ENCODE data around the gene SLC29A3.

The SLC29A3 gene

DNA sequence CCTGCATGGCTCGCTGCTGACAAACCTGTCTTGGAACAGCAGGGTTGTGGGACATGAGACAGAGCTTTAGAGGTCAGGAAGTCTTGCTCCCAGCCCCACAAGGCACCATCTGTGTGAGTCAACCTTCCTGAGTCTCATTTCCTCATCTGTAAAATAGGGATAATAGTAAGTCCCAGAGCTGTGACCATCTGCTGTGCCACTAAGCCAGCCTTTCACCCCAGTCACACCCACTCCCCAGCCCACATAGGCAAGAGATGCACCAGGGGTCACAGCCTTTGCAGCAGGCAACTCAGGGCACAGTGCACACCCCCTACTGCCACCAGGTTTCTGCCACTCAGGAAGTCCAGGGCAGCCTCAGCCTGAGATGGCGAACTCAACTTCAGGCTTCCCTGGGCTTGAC, 48.2 kb downstream of the SLC29A3 start:
- TF ChIP-seq, protein P1, sequence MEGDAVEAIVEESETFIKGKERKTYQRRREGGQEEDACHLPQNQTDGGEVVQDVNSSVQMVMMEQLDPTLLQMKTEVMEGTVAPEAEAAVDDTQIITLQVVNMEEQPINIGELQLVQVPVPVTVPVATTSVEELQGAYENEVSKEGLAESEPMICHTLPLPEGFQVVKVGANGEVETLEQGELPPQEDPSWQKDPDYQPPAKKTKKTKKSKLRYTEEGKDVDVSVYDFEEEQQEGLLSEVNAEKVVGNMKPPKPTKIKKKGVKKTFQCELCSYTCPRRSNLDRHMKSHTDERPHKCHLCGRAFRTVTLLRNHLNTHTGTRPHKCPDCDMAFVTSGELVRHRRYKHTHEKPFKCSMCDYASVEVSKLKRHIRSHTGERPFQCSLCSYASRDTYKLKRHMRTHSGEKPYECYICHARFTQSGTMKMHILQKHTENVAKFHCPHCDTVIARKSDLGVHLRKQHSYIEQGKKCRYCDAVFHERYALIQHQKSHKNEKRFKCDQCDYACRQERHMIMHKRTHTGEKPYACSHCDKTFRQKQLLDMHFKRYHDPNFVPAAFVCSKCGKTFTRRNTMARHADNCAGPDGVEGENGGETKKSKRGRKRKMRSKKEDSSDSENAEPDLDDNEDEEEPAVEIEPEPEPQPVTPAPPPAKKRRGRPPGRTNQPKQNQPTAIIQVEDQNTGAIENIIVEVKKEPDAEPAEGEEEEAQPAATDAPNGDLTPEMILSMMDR (IDR thresholded peaks at IDR 0.05; ENCODE audit: extremely low read depth, missing control alignments): no peak
- no peak for DNase-seq (ENCODE audit: low spot score)

DNA sequence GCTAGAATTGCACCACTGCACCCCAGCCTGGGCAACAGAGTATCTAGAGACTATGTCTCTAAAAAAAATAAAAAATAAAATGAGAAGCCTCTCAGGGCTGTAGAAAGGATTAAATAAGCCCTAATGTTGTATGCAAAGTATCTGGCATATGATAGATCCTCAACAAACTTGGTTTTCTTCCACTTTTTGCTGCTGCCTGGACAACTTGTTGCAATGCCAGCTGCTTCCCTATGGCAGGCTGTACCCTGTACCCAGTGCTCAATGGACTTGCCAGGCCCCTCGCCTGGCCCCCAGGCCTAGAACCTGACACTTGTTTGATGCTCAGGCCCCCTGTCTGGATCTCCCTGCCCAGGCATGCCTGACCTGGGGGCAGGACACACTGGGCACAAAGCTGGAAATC, 49.1 kb downstream of the SLC29A3 start:
- TF ChIP-seq, protein P1 (IDR thresholded peaks at IDR 0.05; ENCODE audit: extremely low read depth, missing control alignments): no peak
- DNase-seq (ENCODE audit: low spot score): no peak

GRCh38 chr10:71368643-71369042, 49.6 kb downstream of the SLC29A3 start:
- DNase-seq (ENCODE audit: low spot score): no peak
- TF ChIP-seq, protein P1 (IDR thresholded peaks at IDR 0.05; ENCODE audit: extremely low read depth, missing control alignments): no peak

DNA sequence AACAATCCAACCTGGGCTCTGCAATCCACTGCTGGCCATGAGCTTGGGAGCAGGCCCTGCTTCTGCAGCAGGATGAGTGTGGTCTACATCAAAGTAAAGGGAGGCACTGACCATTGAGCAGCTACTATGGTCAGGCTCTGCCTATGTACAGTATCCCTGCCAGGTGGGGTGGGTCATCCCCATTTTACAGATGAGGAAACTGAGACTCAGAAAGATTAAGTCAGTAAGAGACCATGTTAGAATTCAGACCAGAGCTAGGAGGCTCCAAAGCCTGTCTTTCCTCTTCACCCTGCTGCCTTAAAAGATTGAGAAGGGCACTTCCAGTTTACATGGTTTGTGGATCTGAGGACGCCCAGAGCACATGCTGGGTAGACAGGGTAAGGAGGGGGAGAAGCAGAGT, 50.5 kb downstream of the SLC29A3 start:
- DNase-seq (ENCODE audit: low spot score): no peak
- TF ChIP-seq, protein P1 (IDR thresholded peaks at IDR 0.05; ENCODE audit: extremely low read depth, missing control alignments): no peak

DNA sequence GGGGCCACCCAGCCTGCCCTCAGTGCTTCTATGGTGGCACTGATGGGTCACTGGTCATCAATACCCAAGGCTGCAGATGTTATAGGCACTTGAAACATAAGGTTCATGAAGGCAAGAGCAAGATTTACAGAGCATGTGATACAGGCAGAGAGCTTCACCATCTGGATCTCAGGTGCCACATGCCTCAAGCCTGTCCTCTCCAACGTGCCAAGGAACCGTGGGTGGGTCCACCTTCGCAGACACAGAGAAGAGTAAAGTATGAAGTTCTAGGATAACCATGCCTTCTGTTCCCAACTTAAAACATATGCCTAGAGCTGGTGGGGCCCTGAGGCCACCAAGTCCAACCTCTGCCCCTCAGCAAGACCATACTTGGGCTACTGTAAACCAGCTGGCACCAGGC, 51.0 kb downstream of the SLC29A3 start:
- TF ChIP-seq, protein P1 (IDR thresholded peaks at IDR 0.05; ENCODE audit: extremely low read depth, missing control alignments): no peak
- no peak for DNase-seq (ENCODE audit: low spot score)

GRCh38 chr10:71371750-71372166, 52.7 kb downstream of the SLC29A3 start:
- peak; percentile 48 for DNase-seq (ENCODE audit: low spot score)
- TF ChIP-seq, protein P1 (IDR thresholded peaks at IDR 0.05; ENCODE audit: extremely low read depth, missing control alignments): no peak

DNA sequence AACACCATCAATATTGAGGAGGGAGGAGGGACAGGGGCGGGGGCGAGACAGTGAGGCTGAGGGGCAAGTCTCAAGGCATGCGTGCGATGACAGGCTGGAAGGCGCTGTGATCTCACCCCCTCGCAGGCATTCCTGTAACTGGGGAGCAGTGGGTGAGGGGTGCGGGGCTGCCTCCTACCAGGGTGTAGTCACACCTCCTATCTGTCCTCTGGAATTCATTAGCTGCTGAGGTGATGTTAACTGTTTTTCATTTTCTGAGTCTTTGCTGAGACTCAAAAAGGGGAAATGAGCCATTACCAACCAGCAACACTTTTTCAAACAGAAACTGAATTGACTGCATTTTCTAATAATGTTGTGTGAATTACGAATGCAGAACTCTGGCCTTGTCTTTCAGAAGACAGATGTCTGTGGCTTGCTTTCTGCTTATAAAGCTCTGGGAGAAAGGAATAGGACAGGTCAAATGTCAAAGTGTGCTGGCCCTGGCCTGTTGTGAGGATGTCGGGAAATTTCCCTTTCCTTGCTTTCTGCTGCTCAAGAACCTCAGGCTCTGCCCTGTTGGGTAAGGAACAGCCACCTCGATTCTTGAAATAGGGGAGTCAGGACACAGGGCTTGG, 53.9 kb downstream of the SLC29A3 start:
- peak; percentile 84 for DNase-seq (ENCODE audit: low spot score)
- TF ChIP-seq, protein P1 (IDR thresholded peaks at IDR 0.05; ENCODE audit: extremely low read depth, missing control alignments): no peak

All from GM20000 (cell line).